A549 treated with AZD9567 at 1 μM for 4 hours (cell line): Measurements from ENCODE around the gene PHB1. TPM values are rescaled to one million over a fixed set of nuclear protein-coding genes. Genes with fewer than 3 reads are reported as not detected.

Source experiments
- total RNA-seq: library from RNA; stranded (reverse); fragments of 200-300 nt; extraction: Qiagen RNA extraction; gene quantifications from 5 replicates; pipeline ENCODE4 v1.2.3, GENCODE V29; 2022; ENCODE audit not compliant: insufficient read depth

PHB1 gene
- total RNA-seq = 420 to 481 TPM (median 473 TPM) in 5 replicates

DNA sequence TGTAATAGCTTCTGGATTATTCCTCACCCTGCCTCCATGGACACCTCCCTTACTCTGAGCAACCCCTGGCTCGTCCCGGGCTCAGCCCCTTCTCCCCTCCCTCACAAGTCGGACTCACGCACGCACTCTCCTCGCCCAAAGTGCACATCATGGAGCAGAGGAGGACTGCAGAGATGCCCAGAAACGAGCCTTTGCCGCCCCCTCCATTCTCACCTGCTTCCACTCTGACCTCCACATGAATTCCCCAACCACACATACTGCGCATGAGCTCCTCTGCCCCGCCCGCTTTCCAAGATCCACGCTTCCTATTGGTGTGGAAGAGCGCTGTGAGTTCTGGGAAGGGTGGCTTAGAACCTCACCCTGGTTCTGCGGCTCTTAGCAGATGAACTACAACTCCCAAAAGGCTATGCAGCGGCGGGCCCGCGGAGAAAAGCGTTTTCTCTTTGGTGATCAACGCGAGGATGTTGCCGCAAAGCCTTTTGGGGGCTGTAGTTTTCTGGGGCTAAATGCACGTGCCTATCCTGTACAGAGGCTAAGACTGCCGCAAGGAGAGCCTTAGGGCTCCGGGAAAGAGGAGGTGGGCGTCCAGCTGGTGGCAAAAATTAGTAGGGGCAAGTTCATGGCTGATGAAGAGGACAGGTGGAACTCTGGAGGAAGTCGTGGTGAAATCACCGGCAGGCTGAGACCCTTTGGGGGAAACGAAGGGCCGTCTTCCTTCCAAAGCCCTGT is at the start of gene PHB1:
Gene PHB1, minus strand, starts transcription at position 261 of the 729 bp plus-strand sequence. CDS start 1,618 bp downstream, outside the sequence.

DNA sequence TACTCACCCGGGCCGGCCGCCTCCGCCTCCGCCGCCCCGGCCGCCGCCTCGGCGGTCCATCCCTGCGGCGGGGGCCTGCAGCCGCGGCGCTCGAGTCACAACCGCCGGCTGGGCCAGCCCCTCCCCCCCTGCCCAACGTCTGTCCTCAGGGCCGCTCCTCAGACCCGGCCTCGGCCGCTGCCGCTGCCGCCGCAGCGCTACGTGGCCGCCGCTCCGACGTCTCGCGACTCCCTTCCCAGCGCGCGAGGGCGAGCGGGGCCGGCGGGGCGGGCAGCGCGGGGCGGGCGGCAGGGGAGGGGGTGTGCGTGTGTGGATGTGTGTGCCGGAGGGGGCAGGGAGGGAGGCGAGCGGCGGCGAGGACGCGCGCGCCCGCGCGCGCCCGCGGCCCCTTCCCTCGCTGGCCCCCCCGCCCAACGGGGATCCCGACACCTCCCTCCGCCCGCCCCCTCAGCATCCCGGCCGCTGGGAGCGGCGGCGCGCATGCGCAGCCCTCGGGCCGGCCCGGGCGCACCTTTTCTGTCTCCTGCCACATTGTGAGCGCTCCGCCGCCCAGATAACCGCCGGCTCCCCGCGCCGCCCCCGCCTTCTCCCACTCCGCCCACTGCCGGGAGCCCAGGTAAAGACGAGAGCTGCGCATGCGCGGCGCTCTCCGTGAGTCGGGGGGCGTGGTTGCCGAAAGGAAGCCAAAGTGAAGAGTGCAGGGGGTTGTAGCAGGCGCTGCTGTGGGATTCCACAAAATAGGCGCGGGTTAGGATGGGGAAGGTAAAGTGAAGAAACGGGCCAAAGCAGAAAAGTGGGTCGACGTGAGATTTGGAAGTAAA is 52.6 kb downstream of the PHB1 start, which contains the start of gene ZNF652:
Gene ZNF652, minus strand, starts transcription at position 349 of the 821 bp plus-strand sequence. CDS start 44,525 bp downstream, outside the sequence.

Other genes starting within 250 kb of the PHB1 start
- 0.28 to 0.63 TPM (median 0.53 TPM) in 4 of 5 replicates, not detected in the other for gene GNGT2, start 204.3 kb downstream of the PHB1 start, total RNA-seq
- not detected in 5 replicates for gene ABI3, start 204.2 kb downstream of the PHB1 start, total RNA-seq
- gene PHOSPHO1, start 184.1 kb downstream of the PHB1 start, total RNA-seq = 0.40 to 0.67 TPM (median 0.51 TPM) in 4 of 5 replicates, not detected in the other
- gene ZNF652, start 52.6 kb downstream of the PHB1 start, total RNA-seq = 6.0 to 12.5 TPM (median 7.3 TPM) in 5 replicates
- gene NGFR, start 80.4 kb upstream of the PHB1 start, total RNA-seq = 0.79 to 1.1 TPM (median 0.94 TPM) in 5 replicates
- gene NXPH3, start 161.0 kb upstream of the PHB1 start, total RNA-seq = 0.51 to 0.65 TPM (median 0.56 TPM) in 4 of 5 replicates, not detected in the other